WTC11 (cell line): ENCODE data around the gene CCDC80. TPM values are rescaled to one million over a fixed set of nuclear protein-coding genes. Genes with fewer than 3 reads are reported as not detected.

ENCODE experiments used
- ATAC-seq: fragments of 200-7000 bp; cut with Tn5 transposase; 2 replicates; pipeline ENCODE4 v1.10.0; 2021; ENCODE audit warnings: mild to moderate bottlenecking, moderate library complexity
- CTCF ChIA-PET: fragments of 300-600 bp; sonication (Branson Sonifier 250); formaldehyde crosslinking; loops from one replicate; lab custom pipeline; 2021; ENCODE audit warnings: antibody characterized with exemption; lab: Charles Lee
- POLR2A ChIA-PET: fragments of 350-600 bp; sonication (Branson Sonifier 250); formaldehyde crosslinking; loops from one replicate; lab custom pipeline; 2021; ENCODE audit warnings: antibody characterized with exemption; lab: Charles Lee
- DNase-seq: peaks from one replicate; pipeline ENCODE4 v3.0.0; 2021; ENCODE audit warnings: low spot score
- H3K27ac Mint-ChIP-seq: 2 replicates; pipeline ENCODE4 v1.8.0; 2021; ENCODE audit warnings: mixed read lengths
- H3K27me3 Mint-ChIP-seq: 2 replicates; pipeline ENCODE4 v1.8.0; 2021; ENCODE audit warnings: low read depth, mild to moderate bottlenecking, moderate library complexity, mixed read lengths
- H3K36me3 Mint-ChIP-seq: 2 replicates; pipeline ENCODE4 v1.8.0; 2021; ENCODE audit warnings: mixed read lengths
- H3K4me1 Mint-ChIP-seq: 2 replicates; pipeline ENCODE4 v1.8.0; 2022; ENCODE audit warnings: mixed read lengths
- H3K4me3 Mint-ChIP-seq: 2 replicates; pipeline ENCODE4 v1.8.0; 2021; ENCODE audit warnings: mild to moderate bottlenecking, moderate library complexity, mixed read lengths
- H3K9me3 Mint-ChIP-seq: 2 replicates; pipeline ENCODE4 v1.8.0; 2021; ENCODE audit warnings: mixed read lengths
- ATF1 ChIP-seq: sonication (generic); formaldehyde crosslinking; IDR thresholded peaks from 2 replicates; pipeline ENCODE4 v1.8.1; 2023; ENCODE audit warnings: mild to moderate bottlenecking, moderate library complexity, missing genetic modification reagents
- ESRRA ChIP-seq: sonication (generic); formaldehyde crosslinking; IDR thresholded peaks from 2 replicates; pipeline ENCODE4 v1.8.1; 2022; ENCODE audit warnings: mild to moderate bottlenecking, missing genetic modification reagents, borderline replicate concordance
- KAT7 ChIP-seq: sonication (generic); formaldehyde crosslinking; IDR thresholded peaks from 2 replicates; pipeline ENCODE4 v1.8.1; 2023; ENCODE audit warnings: missing genetic modification reagents, mild to moderate bottlenecking, borderline replicate concordance
- NFATC4 ChIP-seq: fragments of 250-450 bp; sonication (Bioruptor Pico); IDR thresholded peaks from 2 replicates; pipeline ENCODE4 v1.9.0; 2021; ENCODE audit warnings: mild to moderate bottlenecking
- NFYB ChIP-seq: sonication (generic); formaldehyde crosslinking; conservative IDR thresholded peaks from 2 replicates; pipeline ENCODE4 v1.8.0; 2022; ENCODE audit warnings: low read depth, missing genetic modification reagents
- NR1H2 ChIP-seq: sonication (generic); formaldehyde crosslinking; IDR thresholded peaks from 2 replicates; pipeline ENCODE4 v1.9.0; 2021; ENCODE audit warnings: mild to moderate bottlenecking, moderate library complexity, missing genetic modification reagents
- ZBTB21 ChIP-seq: sonication (generic); formaldehyde crosslinking; IDR thresholded peaks from 2 replicates; pipeline ENCODE4 v1.8.1; 2023; ENCODE audit warnings: mild to moderate bottlenecking, missing genetic modification reagents, borderline replicate concordance
- ZNF121 ChIP-seq: sonication (generic); formaldehyde crosslinking; IDR thresholded peaks from 2 replicates; pipeline ENCODE4 v1.8.0; 2023; ENCODE audit warnings: missing genetic modification reagents
- ZNF138 ChIP-seq: sonication (generic); formaldehyde crosslinking; conservative IDR thresholded peaks from 2 replicates; pipeline ENCODE4 v1.8.1; 2022; ENCODE audit warnings: mild to moderate bottlenecking, moderate library complexity, missing genetic modification reagents
- ZNF219 ChIP-seq: sonication (generic); formaldehyde crosslinking; IDR thresholded peaks from 2 replicates; pipeline ENCODE4 v1.8.0; 2023; ENCODE audit warnings: missing genetic modification reagents, mild to moderate bottlenecking, borderline replicate concordance
- ZNF317 ChIP-seq: sonication (generic); formaldehyde crosslinking; IDR thresholded peaks from 2 replicates; pipeline ENCODE4 v1.8.1; 2023; ENCODE audit warnings: low read depth, mild to moderate bottlenecking, moderate library complexity, missing genetic modification reagents, borderline replicate concordance
- total RNA-seq: library from RNA; stranded (reverse); gene quantifications from 3 replicates; pipeline ENCODE4 v1.2.3, GENCODE V29; 2021
- TF ChIP-seq, protein P1 (sequence below): sonication (generic); formaldehyde crosslinking; IDR thresholded peaks from 2 replicates; pipeline ENCODE4 v1.8.1; 2023; ENCODE audit warnings: mild to moderate bottlenecking, missing genetic modification reagents
- TF ChIP-seq, protein P2 (sequence below): sonication (generic); formaldehyde crosslinking; IDR thresholded peaks from 2 replicates; pipeline ENCODE4 v1.8.1; 2023; ENCODE audit warnings: mild to moderate bottlenecking, missing genetic modification reagents, borderline replicate concordance
- TF ChIP-seq, protein P3 (sequence below): sonication (generic); formaldehyde crosslinking; IDR thresholded peaks from 2 replicates; pipeline ENCODE4 v1.8.0; 2022; ENCODE audit warnings: missing genetic modification reagents
- TF ChIP-seq, protein P4 (sequence below): sonication (generic); formaldehyde crosslinking; IDR thresholded peaks from 2 replicates; pipeline ENCODE4 v1.8.1; 2023; ENCODE audit warnings: mild to moderate bottlenecking, moderate library complexity, missing genetic modification reagents
- TF ChIP-seq, protein P5 (sequence below): fragments of 250-450 bp; sonication (Bioruptor Pico); IDR thresholded peaks from 2 replicates; pipeline ENCODE4 v1.8.0; 2021; ENCODE audit warnings: mild to moderate bottlenecking
- TF ChIP-seq, protein P6 (sequence below): sonication (generic); formaldehyde crosslinking; IDR thresholded peaks from 2 replicates; pipeline ENCODE4 v1.8.1; 2022; ENCODE audit warnings: low read depth, mild to moderate bottlenecking, moderate library complexity, missing genetic modification reagents, borderline replicate concordance
- TF ChIP-seq, protein P7 (sequence below): sonication (generic); formaldehyde crosslinking; IDR thresholded peaks from 2 replicates; pipeline ENCODE4 v1.8.1; 2023; ENCODE audit warnings: mild to moderate bottlenecking, missing genetic modification reagents

The CCDC80 gene
- total RNA-seq, 1 experiment from 2014 or later, result 10.9 TPM

DNA sequence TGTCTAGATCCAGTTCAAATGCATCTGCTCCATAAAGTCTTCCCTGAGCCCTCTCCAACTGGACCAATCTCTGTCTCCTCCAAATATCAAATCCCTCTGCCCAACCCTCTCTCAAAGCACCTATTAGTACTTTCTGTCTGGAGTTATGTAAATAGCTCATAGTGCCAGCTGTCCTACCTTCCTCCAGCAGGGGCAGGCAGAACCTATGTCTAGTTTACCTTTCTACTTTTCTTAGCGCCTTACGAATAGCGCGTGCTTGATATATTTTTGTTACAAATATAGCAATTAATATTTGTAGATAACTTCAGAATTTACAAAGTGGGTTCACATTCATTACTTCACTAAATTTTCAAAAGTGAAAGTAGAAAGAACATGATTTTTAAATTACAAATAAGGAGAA, 14.0 kb upstream of the CCDC80 start (continued):
- TF ChIP-seq, protein P1, sequence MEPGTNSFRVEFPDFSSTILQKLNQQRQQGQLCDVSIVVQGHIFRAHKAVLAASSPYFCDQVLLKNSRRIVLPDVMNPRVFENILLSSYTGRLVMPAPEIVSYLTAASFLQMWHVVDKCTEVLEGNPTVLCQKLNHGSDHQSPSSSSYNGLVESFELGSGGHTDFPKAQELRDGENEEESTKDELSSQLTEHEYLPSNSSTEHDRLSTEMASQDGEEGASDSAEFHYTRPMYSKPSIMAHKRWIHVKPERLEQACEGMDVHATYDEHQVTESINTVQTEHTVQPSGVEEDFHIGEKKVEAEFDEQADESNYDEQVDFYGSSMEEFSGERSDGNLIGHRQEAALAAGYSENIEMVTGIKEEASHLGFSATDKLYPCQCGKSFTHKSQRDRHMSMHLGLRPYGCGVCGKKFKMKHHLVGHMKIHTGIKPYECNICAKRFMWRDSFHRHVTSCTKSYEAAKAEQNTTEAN, result no peak
- TF ChIP-seq, protein P2, sequence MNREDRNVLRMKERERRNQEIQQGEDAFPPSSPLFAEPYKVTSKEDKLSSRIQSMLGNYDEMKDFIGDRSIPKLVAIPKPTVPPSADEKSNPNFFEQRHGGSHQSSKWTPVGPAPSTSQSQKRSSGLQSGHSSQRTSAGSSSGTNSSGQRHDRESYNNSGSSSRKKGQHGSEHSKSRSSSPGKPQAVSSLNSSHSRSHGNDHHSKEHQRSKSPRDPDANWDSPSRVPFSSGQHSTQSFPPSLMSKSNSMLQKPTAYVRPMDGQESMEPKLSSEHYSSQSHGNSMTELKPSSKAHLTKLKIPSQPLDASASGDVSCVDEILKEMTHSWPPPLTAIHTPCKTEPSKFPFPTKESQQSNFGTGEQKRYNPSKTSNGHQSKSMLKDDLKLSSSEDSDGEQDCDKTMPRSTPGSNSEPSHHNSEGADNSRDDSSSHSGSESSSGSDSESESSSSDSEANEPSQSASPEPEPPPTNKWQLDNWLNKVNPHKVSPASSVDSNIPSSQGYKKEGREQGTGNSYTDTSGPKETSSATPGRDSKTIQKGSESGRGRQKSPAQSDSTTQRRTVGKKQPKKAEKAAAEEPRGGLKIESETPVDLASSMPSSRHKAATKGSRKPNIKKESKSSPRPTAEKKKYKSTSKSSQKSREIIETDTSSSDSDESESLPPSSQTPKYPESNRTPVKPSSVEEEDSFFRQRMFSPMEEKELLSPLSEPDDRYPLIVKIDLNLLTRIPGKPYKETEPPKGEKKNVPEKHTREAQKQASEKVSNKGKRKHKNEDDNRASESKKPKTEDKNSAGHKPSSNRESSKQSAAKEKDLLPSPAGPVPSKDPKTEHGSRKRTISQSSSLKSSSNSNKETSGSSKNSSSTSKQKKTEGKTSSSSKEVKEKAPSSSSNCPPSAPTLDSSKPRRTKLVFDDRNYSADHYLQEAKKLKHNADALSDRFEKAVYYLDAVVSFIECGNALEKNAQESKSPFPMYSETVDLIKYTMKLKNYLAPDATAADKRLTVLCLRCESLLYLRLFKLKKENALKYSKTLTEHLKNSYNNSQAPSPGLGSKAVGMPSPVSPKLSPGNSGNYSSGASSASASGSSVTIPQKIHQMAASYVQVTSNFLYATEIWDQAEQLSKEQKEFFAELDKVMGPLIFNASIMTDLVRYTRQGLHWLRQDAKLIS (CRISPR knock-in tag), result no peak
- TF ChIP-seq ESRRA (no peak), NR1H2 (no peak), ZBTB21 (CRISPR knock-in tag) (no peak)
- TF ChIP-seq, protein P3, sequence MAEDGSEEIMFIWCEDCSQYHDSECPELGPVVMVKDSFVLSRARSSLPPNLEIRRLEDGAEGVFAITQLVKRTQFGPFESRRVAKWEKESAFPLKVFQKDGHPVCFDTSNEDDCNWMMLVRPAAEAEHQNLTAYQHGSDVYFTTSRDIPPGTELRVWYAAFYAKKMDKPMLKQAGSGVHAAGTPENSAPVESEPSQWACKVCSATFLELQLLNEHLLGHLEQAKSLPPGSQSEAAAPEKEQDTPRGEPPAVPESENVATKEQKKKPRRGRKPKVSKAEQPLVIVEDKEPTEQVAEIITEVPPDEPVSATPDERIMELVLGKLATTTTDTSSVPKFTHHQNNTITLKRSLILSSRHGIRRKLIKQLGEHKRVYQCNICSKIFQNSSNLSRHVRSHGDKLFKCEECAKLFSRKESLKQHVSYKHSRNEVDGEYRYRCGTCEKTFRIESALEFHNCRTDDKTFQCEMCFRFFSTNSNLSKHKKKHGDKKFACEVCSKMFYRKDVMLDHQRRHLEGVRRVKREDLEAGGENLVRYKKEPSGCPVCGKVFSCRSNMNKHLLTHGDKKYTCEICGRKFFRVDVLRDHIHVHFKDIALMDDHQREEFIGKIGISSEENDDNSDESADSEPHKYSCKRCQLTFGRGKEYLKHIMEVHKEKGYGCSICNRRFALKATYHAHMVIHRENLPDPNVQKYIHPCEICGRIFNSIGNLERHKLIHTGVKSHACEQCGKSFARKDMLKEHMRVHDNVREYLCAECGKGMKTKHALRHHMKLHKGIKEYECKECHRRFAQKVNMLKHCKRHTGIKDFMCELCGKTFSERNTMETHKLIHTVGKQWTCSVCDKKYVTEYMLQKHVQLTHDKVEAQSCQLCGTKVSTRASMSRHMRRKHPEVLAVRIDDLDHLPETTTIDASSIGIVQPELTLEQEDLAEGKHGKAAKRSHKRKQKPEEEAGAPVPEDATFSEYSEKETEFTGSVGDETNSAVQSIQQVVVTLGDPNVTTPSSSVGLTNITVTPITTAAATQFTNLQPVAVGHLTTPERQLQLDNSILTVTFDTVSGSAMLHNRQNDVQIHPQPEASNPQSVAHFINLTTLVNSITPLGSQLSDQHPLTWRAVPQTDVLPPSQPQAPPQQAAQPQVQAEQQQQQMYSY (CRISPR knock-in tag), result no peak

DNA sequence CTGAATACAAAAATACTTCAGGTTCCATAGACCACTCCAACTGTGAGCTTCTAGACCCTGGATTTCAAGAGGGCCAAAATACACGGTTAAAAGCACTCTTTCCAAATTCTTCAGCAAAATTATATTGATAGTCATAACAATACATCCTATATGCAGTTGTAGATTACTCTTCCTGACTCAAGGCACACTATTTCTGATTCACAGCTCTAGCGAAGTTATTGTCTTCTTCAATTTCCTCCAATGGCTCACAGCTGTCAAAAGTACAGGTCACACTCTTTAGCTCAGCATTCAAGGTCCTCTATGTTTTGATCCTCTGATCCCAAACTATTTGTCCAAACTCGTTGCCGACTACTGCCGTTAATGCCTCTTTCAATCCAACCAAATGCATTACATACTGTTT, 13.5 kb upstream of the CCDC80 start:
- Mint-ChIP-seq H3K27me3 (no peaks in the 10 kb centered on the region), H3K9me3 (peaks cover 16% of the 10 kb centered on the region; the same call in 1 of the 2 replicates), H3K27ac (no peak overlapping the region), H3K36me3 (no peaks in the 10 kb centered on the region), H3K4me1 (no peaks in the 10 kb centered on the region; the same call in 1 of the 2 replicates), H3K4me3 (no peak overlapping the region)
- no peak for ATAC-seq
- ChIA-PET CTCF (interaction anchor here (0.7 to 2.3 kb wide), 10 partner anchors 10 to 543 kb away, joined by 3 to 18 read pairs (median 3); no protein-coding TSS in a partner anchor), POLR2A (no interaction called here)
- TF ChIP-seq ZNF219 (no peak), ZNF138 (CRISPR knock-in tag) (no peak), ZNF121 (CRISPR knock-in tag) (no peak), KAT7 (CRISPR knock-in tag) (no peak), NFATC4 (no peak), NFYB (CRISPR knock-in tag) (no peak), ATF1 (CRISPR knock-in tag) (no peak), ZNF317 (no peak)
- TF ChIP-seq, protein P4, sequence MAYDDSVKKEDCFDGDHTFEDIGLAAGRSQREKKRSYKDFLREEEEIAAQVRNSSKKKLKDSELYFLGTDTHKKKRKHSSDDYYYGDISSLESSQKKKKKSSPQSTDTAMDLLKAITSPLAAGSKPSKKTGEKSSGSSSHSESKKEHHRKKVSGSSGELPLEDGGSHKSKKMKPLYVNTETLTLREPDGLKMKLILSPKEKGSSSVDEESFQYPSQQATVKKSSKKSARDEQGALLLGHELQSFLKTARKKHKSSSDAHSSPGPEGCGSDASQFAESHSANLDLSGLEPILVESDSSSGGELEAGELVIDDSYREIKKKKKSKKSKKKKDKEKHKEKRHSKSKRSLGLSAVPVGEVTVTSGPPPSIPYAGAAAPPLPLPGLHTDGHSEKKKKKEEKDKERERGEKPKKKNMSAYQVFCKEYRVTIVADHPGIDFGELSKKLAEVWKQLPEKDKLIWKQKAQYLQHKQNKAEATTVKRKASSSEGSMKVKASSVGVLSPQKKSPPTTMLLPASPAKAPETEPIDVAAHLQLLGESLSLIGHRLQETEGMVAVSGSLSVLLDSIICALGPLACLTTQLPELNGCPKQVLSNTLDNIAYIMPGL (CRISPR knock-in tag), result no peak
- TF ChIP-seq, protein P1, result no peak
- TF ChIP-seq, protein P5, sequence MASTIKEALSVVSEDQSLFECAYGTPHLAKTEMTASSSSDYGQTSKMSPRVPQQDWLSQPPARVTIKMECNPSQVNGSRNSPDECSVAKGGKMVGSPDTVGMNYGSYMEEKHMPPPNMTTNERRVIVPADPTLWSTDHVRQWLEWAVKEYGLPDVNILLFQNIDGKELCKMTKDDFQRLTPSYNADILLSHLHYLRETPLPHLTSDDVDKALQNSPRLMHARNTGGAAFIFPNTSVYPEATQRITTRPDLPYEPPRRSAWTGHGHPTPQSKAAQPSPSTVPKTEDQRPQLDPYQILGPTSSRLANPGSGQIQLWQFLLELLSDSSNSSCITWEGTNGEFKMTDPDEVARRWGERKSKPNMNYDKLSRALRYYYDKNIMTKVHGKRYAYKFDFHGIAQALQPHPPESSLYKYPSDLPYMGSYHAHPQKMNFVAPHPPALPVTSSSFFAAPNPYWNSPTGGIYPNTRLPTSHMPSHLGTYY (CRISPR knock-in tag), result no peak
- TF ChIP-seq, protein P6, sequence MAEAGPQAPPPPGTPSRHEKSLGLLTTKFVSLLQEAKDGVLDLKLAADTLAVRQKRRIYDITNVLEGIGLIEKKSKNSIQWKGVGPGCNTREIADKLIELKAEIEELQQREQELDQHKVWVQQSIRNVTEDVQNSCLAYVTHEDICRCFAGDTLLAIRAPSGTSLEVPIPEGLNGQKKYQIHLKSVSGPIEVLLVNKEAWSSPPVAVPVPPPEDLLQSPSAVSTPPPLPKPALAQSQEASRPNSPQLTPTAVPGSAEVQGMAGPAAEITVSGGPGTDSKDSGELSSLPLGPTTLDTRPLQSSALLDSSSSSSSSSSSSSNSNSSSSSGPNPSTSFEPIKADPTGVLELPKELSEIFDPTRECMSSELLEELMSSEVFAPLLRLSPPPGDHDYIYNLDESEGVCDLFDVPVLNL (CRISPR knock-in tag), result no peak
- TF ChIP-seq, protein P7, sequence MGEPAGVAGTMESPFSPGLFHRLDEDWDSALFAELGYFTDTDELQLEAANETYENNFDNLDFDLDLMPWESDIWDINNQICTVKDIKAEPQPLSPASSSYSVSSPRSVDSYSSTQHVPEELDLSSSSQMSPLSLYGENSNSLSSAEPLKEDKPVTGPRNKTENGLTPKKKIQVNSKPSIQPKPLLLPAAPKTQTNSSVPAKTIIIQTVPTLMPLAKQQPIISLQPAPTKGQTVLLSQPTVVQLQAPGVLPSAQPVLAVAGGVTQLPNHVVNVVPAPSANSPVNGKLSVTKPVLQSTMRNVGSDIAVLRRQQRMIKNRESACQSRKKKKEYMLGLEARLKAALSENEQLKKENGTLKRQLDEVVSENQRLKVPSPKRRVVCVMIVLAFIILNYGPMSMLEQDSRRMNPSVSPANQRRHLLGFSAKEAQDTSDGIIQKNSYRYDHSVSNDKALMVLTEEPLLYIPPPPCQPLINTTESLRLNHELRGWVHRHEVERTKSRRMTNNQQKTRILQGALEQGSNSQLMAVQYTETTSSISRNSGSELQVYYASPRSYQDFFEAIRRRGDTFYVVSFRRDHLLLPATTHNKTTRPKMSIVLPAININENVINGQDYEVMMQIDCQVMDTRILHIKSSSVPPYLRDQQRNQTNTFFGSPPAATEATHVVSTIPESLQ (CRISPR knock-in tag), result no peak
- TF ChIP-seq, all 79 proteins: peak for 0
- DNase-seq, result no peak
